Measurements from ENCODE around the gene IL17RB.

The IL17RB gene

GRCh38 chr3:53834429-53835095 lies 11.8 kb upstream of the IL17RB start:
- TF ChIP-seq FOXP2 (optimal IDR thresholded peaks at IDR 0.05; ENCODE audit: borderline replicate concordance, extremely low read depth, extremely low read length, insufficient read depth): no peak
- TF ChIP-seq TAF1 (IDR thresholded peaks at IDR 0.05; ENCODE audit: borderline replicate concordance, insufficient read depth, low read length): no peak
- no peak for TF ChIP-seq REST (IDR thresholded peaks at IDR 0.05; ENCODE audit: insufficient read depth in 1 of 2, low read depth in 2 of 2, low read length in 2 of 2)
- no peak for TF ChIP-seq POLR2AphosphoS5 (IDR thresholded peaks at IDR 0.05; ENCODE audit: low read depth, low read length)
- no peak for TF ChIP-seq SIN3A (IDR thresholded peaks at IDR 0.05; ENCODE audit: borderline replicate concordance, insufficient read depth, low read length)

DNA sequence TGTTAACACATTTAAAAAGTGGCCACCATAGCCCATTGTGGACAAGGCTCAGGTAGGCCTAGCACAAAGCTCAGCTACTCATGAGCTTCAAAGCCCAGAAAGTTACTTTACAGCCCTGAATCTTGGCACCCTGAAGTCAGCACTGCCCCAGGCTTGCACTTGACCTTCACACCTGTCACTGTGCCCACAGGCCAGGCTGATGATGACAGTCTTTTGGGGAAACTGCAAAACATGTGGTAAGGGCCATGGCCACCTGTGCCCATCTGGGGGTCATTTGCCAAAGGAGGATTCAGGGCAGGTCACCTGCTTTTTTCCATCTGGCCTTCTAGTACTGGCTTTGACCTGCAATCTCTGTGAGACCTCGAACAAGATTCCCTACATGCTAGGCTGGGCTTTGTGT lies 11.1 kb upstream of the IL17RB start:
- TF ChIP-seq FOXP2 (optimal IDR thresholded peaks at IDR 0.05; ENCODE audit: borderline replicate concordance, extremely low read depth, extremely low read length, insufficient read depth) (no peak), TAF1 (IDR thresholded peaks at IDR 0.05; ENCODE audit: borderline replicate concordance, insufficient read depth, low read length) (no peak), REST (IDR thresholded peaks at IDR 0.05; ENCODE audit: insufficient read depth in 1 of 2, low read depth in 2 of 2, low read length in 2 of 2) (no peak), SIN3A (IDR thresholded peaks at IDR 0.05; ENCODE audit: borderline replicate concordance, insufficient read depth, low read length) (no peak), POLR2AphosphoS5 (IDR thresholded peaks at IDR 0.05; ENCODE audit: low read depth, low read length) (no peak)

GRCh38 chr3:53836084-53836872 lies 10.1 kb upstream of the IL17RB start:
- TF ChIP-seq POLR2AphosphoS5 (IDR thresholded peaks at IDR 0.05; ENCODE audit: low read depth, low read length) (no peak), REST (IDR thresholded peaks at IDR 0.05; ENCODE audit: insufficient read depth in 1 of 2, low read depth in 2 of 2, low read length in 2 of 2) (no peak), FOXP2 (optimal IDR thresholded peaks at IDR 0.05; ENCODE audit: borderline replicate concordance, extremely low read depth, extremely low read length, insufficient read depth) (no peak), TAF1 (IDR thresholded peaks at IDR 0.05; ENCODE audit: borderline replicate concordance, insufficient read depth, low read length) (no peak), SIN3A (IDR thresholded peaks at IDR 0.05; ENCODE audit: borderline replicate concordance, insufficient read depth, low read length) (no peak)

DNA sequence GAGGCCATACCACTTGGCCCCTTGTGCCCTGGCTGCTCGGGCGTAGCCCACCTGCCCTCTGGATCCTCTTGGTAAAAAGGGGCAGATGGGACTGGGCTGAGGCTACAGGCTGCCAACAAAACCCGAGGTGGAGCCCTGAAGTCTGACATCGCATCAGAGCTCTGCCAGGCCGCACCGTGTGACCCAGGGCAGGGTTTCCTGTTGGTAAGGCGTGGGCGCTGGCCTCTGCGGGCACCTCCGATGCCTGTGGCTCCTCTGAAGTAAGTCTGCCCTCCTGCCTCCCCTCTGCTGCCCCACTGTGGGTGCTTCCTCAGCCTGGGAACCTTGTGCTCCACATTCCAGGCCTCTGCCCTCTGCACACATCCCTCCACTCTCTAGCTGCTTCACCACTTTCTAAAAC lies 9.0 kb upstream of the IL17RB start:
- no peak for TF ChIP-seq REST (IDR thresholded peaks at IDR 0.05; ENCODE audit: insufficient read depth in 1 of 2, low read depth in 2 of 2, low read length in 2 of 2)

Measured in PFSK-1 (cell line).